ENCODE results near the gene WDR64.

DNA sequence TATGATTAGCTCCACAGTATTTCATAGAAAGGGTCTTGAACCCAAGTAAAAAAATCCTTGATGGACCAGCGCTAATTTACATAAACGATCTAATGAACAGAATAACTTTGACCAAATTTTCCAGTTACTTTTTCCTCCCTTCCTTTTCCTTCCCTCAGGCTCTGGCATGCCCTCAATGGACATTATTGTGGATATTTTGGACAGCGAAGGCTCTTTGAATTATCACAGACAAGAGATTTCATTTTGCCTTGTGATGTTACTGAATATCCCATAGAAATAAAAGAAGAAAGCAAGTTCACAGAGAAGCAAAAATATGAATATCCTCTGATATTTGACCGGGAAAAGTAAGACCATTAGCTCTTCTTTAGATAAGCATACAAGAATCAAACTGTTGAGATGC is 135.6 kb downstream of the WDR64 start:
- TF ChIP-seq CTCF (IDR thresholded peaks at IDR 0.05; ENCODE audit: borderline replicate concordance, extremely low read depth, low read length, poor library complexity, severe bottlenecking) (no peak), EZH2 (IDR thresholded peaks at IDR 0.05; ENCODE audit: borderline replicate concordance, low read depth, low read length, severe bottlenecking) (no peak)
